GM12878 (cell line): ENCODE data around the gene KAT2B. TPM values are rescaled to one million over a fixed set of nuclear protein-coding genes. Genes with fewer than 3 reads are reported as not detected.

Experiments used
- ATAC-seq: fragments of 200-7000 bp; cut with Tn5 transposase; 3 replicates; pipeline ENCODE4 v1.9.1; 2020; ENCODE audit warnings: mild to moderate bottlenecking, moderate library complexity
- BruUV-seq: library from RNA; stranded (reverse); fragments of 400-500 nt; replicated peaks from 2 replicates; lab custom pipeline; 2021; lab: Mats Ljungman, UMichigan
- CTCF ChIA-PET: fragments of 300-600 bp; sonication (Branson Sonifier 250); formaldehyde crosslinking; extraction: SDS; loops from one replicate; lab custom pipeline; 2021; ENCODE audit warnings: inconsistent platforms; lab: Yijun Ruan, JAX
- POLR2A ChIA-PET: fragments of 350-600 bp; formaldehyde crosslinking; extraction: SDS; loops from one replicate; lab custom pipeline; 2021; ENCODE audit warnings: inconsistent platforms; lab: Charles Lee
- RAD21 ChIA-PET: fragments of 300-600 bp; sonication (Branson Sonifier 250); formaldehyde crosslinking; loops from one replicate; lab custom pipeline; 2023; ENCODE audit warnings: antibody characterized with exemption; ENCODE audit not compliant: unreplicated experiment; lab: Charles Lee
- SMC1A ChIA-PET: fragments of 300-600 bp; sonication (Branson Sonifier 250); formaldehyde crosslinking; loops from one replicate; lab custom pipeline; 2023; ENCODE audit not compliant: unreplicated experiment, uncharacterized antibody; lab: Charles Lee
- DNase-seq: peaks from one replicate; pipeline ENCODE4 v3.0.0-alpha.2; 2011; ENCODE audit warnings: low read depth, low spot score
- FAIRE-seq: peaks from 3 replicates; lab custom pipeline; 2011; peaks lifted over from hg19 to GRCh38; lab: Jason Lieb, UNC
- H2AFZ ChIP-seq: 2 replicates; pipeline ENCODE4 v1.6.0; 2011; ENCODE audit warnings: low read depth, low read length, control low read depth; ENCODE audit not compliant: control insufficient read depth
- H3K27ac ChIP-seq: 2 replicates; pipeline ENCODE4 v1.5.1; 2011; ENCODE audit warnings: control low read depth; ENCODE audit not compliant: control insufficient read depth, insufficient read depth
- H3K27me3 ChIP-seq, 2 experiments: replicated peaks in 1 of 2; 2 replicates each; pipeline versions ENCODE4 v1.6.0 to v1.6.1; 2011; ENCODE audit warnings: low read length in 1 of 2; ENCODE audit not compliant: control insufficient read depth in 2 of 2, insufficient read depth in 2 of 2
- H3K36me3 ChIP-seq, 2 experiments: 2 replicates each; pipeline ENCODE4 v1.5.1; 2011; ENCODE audit warnings: low read length in 1 of 2; ENCODE audit not compliant: control insufficient read depth in 2 of 2, insufficient read depth in 2 of 2
- H3K4me1 ChIP-seq: 2 replicates; pipeline ENCODE4 v1.6.1; 2011; ENCODE audit warnings: mild to moderate bottlenecking, low read length, moderate library complexity, mixed read lengths; ENCODE audit not compliant: control insufficient read depth, insufficient read depth
- H3K4me2 ChIP-seq: 2 replicates; pipeline ENCODE4 v1.6.0; 2011; ENCODE audit warnings: control low read depth; ENCODE audit not compliant: control insufficient read depth, insufficient read depth
- H3K4me3 ChIP-seq: fragments of 200-600 bp; sonication (generic); 2 replicates; pipeline ENCODE4 v1.5.1; 2016
- H3K79me2 ChIP-seq: 2 replicates; pipeline ENCODE4 v1.6.0; 2011; ENCODE audit warnings: low read length; ENCODE audit not compliant: control insufficient read depth, insufficient read depth
- H3K9ac ChIP-seq: 2 replicates; pipeline ENCODE4 v1.8.0; 2011; ENCODE audit warnings: low read length, control low read depth, mixed read lengths; ENCODE audit not compliant: control insufficient read depth, insufficient read depth
- H3K9me3 ChIP-seq: replicated peaks from 3 replicates; pipeline ENCODE4 v1.5.1; 2011; ENCODE audit warnings: mild to moderate bottlenecking, low read length; ENCODE audit not compliant: control insufficient read depth, insufficient read depth
- H4K20me1 ChIP-seq: 2 replicates; pipeline ENCODE4 v1.6.0; 2011; ENCODE audit not compliant: control insufficient read depth, insufficient read depth
- CHD4 ChIP-seq: fragments of 200-600 bp; sonication (generic); IDR thresholded peaks from 2 replicates; pipeline ENCODE4 v1.6.1; 2016; ENCODE audit warnings: mild to moderate bottlenecking
- JUND ChIP-seq: IDR thresholded peaks from 2 replicates; pipeline ENCODE4 v1.6.1; 2012; ENCODE audit warnings: low read depth, mild to moderate bottlenecking, low read length, improper control_type of control experiment, moderate library complexity
- POLR2AphosphoS5 ChIP-seq: IDR thresholded peaks from 2 replicates; pipeline ENCODE4 v1.6.1; 2011; ENCODE audit warnings: mild to moderate bottlenecking, low read length, inconsistent platforms
- SREBF1 ChIP-seq: IDR thresholded peaks from 2 replicates; pipeline ENCODE4 v1.6.1; 2012; ENCODE audit warnings: mild to moderate bottlenecking, low read length
- SREBF2 ChIP-seq: IDR thresholded peaks from 2 replicates; pipeline ENCODE4 v1.6.1; 2012; ENCODE audit warnings: mild to moderate bottlenecking, low read length
- WGBS: methylation state at CpG from one replicate; pipeline ENCODE4 v1.1.6; 2016; ENCODE audit warnings: low lambda C conversion rate; ENCODE audit not compliant: insufficient replicate concordance, insufficient coverage; ENCODE audit errors: missing lambda C conversion rate; 5-methylcytosine and 5-hydroxymethylcytosine counted together
- in situ Hi-C: fragments of 300-500 bp; cut with MboI; formaldehyde crosslinking; loops from 9 replicates; pipeline ENCODE4 v1.14.3; 2018; ENCODE audit warnings: mixed read lengths
- intact Hi-C: fragments of 100-400 bp; cut with micrococcal nuclease; formaldehyde crosslinking; loops from one replicate; pipeline ENCODE4 v1.14.2; 2022; ENCODE audit not compliant: unreplicated experiment
- polyA plus RNA-seq, 11 experiments: library from polyadenylated mRNA; depleted of rRNA in 4 of 11; unstranded in 6 of 11; stranded (reverse) in 5 of 11; fragments of >200 nt; fragmentation: Nextera tagmentation in 4 of 11; fragmentation: Illumina TruSeq in 1 of 11; extraction: Ambion mirVana in 4 of 11; extraction: Trizol in 1 of 11; gene quantifications; 1 replicate in 1 of 11; 2 replicates in 10 of 11; pipeline versions ENCODE4 v1.2.1 to v1.2.3, GENCODE V29; 2011 to 2016; ENCODE audit warnings: inconsistent platforms in 2 of 11, missing spikeins in 2 of 11, low read depth in 1 of 11
- total RNA-seq, 4 experiments: library from RNA; depleted of rRNA in 3 of 4; stranded (reverse); fragments of >200 nt in 3 of 4; fragmentation: Illumina TruSeq in 1 of 4; extraction: Trizol in 1 of 4; gene quantifications; 2 replicates each; pipeline versions ENCODE4 v1.2.1 to v1.2.3, GENCODE V29; 2013 to 2021
- TF ChIP-seq, protein P1 (sequence below): IDR thresholded peaks from 2 replicates; pipeline ENCODE4 v1.6.1; 2011; ENCODE audit warnings: mild to moderate bottlenecking, low read depth, low read length, moderate library complexity; ENCODE audit not compliant: insufficient replicate concordance
- TF ChIP-seq, protein P2 (sequence below): IDR thresholded peaks from 2 replicates; pipeline ENCODE4 v1.6.1; 2011; ENCODE audit warnings: borderline replicate concordance, low read depth, mild to moderate bottlenecking, moderate library complexity, low read length; ENCODE audit not compliant: insufficient read depth, poor library complexity, severe bottlenecking
- TF ChIP-seq, protein P3 (sequence below): fragments of 450-650 bp; IDR thresholded peaks from 2 replicates; pipeline ENCODE4 v1.6.1; 2016; ENCODE audit warnings: mild to moderate bottlenecking
- TF ChIP-seq, protein P4 (sequence below): fragments of 450-650 bp; conservative IDR thresholded peaks from 2 replicates; pipeline ENCODE4 v1.6.1; 2017; ENCODE audit warnings: mild to moderate bottlenecking, moderate library complexity
- TF ChIP-seq, protein P5 (sequence below): IDR thresholded peaks from 2 replicates; pipeline ENCODE4 v1.6.1; 2011; ENCODE audit warnings: low read depth, mild to moderate bottlenecking, low read length, moderate library complexity, borderline replicate concordance; ENCODE audit errors: extremely low read depth
- TF ChIP-seq, protein P6 (sequence below): fragments of 450-650 bp; IDR thresholded peaks from 2 replicates; pipeline ENCODE4 v1.6.1; 2018; ENCODE audit warnings: mild to moderate bottlenecking, low read depth, moderate library complexity; ENCODE audit not compliant: partially characterized antibody

Gene KAT2B
- total and polyA plus RNA-seq, 10 of the 15 experiments (the other 5 are each of a cell fraction or from before 2014, with no cell fraction given): 2.9 to 15.2 (median 10.2) TPM

DNA sequence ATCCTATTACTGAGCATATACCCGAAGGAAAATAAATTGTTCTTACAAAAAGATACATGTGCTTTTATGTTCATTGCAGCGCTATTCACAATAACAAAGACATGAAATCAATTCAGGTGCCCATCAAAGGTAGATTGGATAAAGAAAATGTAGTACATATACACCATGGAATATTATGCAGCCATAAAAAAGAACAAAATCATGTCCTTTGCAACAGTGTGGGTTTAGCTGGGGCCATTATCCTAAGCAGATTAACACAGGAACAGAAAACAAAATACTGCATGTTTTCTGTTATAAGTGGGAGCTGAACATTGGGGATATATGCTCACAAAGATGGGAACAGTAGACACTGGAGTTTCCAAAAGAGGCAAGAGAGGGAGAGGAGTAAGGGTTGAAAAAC is 103.3 kb downstream of the KAT2B start:
- Histone ChIP-seq H3K27me3 (no peaks in the 10 kb centered on the region), H3K36me3 (peaks cover 0 to 4% of the 10 kb centered on the region in 2 experiments), H3K4me1 (no peaks in the 10 kb centered on the region), H3K9me3 (no peaks in the 10 kb centered on the region), H4K20me1 (no peaks in the 10 kb centered on the region), H3K79me2 (no peaks in the 10 kb centered on the region), H3K4me2 (no peak overlapping the region), H3K4me3 (no peak overlapping the region), H3K27ac (no peak overlapping the region), H3K9ac (no peak overlapping the region), H2AFZ (no peak overlapping the region)
- ChIA-PET SMC1A (no interaction called here), POLR2A (no interaction called here), CTCF (interaction anchor here (1.3 kb wide), 1 partner anchor 19 kb away, joined by 3 read pairs; no protein-coding TSS in a partner anchor), RAD21 (no interaction called here)
- FAIRE-seq (no peak), ATAC-seq (no peak), DNase-seq (no peak)
- intact Hi-C loops: no loop called here
- BruUV-seq: no TSS peak
- in situ Hi-C loops: no loop called here
- WGBS: 98% methylated on average over 2 of the region's 2 CpGs
- TF ChIP-seq, protein P1, sequence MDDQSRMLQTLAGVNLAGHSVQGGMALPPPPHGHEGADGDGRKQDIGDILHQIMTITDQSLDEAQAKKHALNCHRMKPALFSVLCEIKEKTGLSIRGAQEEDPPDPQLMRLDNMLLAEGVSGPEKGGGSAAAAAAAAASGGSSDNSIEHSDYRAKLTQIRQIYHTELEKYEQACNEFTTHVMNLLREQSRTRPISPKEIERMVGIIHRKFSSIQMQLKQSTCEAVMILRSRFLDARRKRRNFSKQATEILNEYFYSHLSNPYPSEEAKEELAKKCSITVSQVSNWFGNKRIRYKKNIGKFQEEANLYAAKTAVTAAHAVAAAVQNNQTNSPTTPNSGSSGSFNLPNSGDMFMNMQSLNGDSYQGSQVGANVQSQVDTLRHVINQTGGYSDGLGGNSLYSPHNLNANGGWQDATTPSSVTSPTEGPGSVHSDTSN: no peak
- TF ChIP-seq, protein P2, sequence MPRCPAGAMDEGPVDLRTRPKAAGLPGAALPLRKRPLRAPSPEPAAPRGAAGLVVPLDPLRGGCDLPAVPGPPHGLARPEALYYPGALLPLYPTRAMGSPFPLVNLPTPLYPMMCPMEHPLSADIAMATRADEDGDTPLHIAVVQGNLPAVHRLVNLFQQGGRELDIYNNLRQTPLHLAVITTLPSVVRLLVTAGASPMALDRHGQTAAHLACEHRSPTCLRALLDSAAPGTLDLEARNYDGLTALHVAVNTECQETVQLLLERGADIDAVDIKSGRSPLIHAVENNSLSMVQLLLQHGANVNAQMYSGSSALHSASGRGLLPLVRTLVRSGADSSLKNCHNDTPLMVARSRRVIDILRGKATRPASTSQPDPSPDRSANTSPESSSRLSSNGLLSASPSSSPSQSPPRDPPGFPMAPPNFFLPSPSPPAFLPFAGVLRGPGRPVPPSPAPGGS: no peak
- TF ChIP-seq, protein P3, sequence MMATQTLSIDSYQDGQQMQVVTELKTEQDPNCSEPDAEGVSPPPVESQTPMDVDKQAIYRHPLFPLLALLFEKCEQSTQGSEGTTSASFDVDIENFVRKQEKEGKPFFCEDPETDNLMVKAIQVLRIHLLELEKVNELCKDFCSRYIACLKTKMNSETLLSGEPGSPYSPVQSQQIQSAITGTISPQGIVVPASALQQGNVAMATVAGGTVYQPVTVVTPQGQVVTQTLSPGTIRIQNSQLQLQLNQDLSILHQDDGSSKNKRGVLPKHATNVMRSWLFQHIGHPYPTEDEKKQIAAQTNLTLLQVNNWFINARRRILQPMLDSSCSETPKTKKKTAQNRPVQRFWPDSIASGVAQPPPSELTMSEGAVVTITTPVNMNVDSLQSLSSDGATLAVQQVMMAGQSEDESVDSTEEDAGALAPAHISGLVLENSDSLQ: no peak
- TF ChIP-seq, protein P4, sequence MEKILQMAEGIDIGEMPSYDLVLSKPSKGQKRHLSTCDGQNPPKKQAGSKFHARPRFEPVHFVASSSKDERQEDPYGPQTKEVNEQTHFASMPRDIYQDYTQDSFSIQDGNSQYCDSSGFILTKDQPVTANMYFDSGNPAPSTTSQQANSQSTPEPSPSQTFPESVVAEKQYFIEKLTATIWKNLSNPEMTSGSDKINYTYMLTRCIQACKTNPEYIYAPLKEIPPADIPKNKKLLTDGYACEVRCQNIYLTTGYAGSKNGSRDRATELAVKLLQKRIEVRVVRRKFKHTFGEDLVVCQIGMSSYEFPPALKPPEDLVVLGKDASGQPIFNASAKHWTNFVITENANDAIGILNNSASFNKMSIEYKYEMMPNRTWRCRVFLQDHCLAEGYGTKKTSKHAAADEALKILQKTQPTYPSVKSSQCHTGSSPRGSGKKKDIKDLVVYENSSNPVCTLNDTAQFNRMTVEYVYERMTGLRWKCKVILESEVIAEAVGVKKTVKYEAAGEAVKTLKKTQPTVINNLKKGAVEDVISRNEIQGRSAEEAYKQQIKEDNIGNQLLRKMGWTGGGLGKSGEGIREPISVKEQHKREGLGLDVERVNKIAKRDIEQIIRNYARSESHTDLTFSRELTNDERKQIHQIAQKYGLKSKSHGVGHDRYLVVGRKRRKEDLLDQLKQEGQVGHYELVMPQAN: no peak
- TF ChIP-seq CHD4 (no peak), JUND (no peak), SREBF2 (no peak), POLR2AphosphoS5 (no peak), SREBF1 (no peak)
- TF ChIP-seq, protein P5, sequence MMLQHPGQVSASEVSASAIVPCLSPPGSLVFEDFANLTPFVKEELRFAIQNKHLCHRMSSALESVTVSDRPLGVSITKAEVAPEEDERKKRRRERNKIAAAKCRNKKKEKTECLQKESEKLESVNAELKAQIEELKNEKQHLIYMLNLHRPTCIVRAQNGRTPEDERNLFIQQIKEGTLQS: no peak
- TF ChIP-seq, protein P6, sequence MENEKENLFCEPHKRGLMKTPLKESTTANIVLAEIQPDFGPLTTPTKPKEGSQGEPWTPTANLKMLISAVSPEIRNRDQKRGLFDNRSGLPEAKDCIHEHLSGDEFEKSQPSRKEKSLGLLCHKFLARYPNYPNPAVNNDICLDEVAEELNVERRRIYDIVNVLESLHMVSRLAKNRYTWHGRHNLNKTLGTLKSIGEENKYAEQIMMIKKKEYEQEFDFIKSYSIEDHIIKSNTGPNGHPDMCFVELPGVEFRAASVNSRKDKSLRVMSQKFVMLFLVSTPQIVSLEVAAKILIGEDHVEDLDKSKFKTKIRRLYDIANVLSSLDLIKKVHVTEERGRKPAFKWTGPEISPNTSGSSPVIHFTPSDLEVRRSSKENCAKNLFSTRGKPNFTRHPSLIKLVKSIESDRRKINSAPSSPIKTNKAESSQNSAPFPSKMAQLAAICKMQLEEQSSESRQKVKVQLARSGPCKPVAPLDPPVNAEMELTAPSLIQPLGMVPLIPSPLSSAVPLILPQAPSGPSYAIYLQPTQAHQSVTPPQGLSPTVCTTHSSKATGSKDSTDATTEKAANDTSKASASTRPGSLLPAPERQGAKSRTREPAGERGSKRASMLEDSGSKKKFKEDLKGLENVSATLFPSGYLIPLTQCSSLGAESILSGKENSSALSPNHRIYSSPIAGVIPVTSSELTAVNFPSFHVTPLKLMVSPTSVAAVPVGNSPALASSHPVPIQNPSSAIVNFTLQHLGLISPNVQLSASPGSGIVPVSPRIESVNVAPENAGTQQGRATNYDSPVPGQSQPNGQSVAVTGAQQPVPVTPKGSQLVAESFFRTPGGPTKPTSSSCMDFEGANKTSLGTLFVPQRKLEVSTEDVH: no peak
